ENCODE data around the gene SBNO1.

The SBNO1 gene

DNA sequence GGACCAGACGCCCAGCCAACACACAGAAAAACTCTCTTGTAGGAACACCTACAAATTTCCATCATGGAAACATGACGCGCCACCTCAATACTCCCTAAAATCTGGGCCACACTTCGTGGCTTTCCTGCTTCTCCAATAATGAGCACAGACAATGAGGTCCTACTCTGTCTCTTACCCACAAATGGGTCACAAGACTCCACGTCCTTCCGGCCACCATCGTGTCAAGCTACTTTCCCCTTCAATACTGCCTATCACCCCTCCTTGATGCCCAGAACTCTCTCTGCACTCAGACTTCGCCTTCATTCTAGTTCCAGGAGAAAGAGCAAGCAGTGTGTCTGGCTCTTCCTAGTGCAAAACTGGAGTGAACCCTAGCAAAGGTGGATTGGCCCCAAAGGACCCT, 28.1 kb downstream of the SBNO1 start:
- Histone ChIP-seq H3K4me2 (ENCODE audit: low read depth, low read length, poor library complexity, severe bottlenecking) (no peak overlapping the region), H3K4me3 (ENCODE audit: insufficient read depth, low read length, poor library complexity, severe bottlenecking) (no peak overlapping the region), H3K9ac (ENCODE audit: low read length) (no peak overlapping the region), H3K9me3 (ENCODE audit: insufficient read depth, low read length) (no peaks in the 10 kb centered on the region), H3K79me2 (ENCODE audit: insufficient read depth, low read length) (peaks cover 12% of the 10 kb centered on the region; the same call in 1 of the 2 replicates), H3K27ac (ENCODE audit: low read depth, low read length) (no peak overlapping the region), H3K9me2 (replicated peaks; ENCODE audit: insufficient read depth, low read length) (no peaks in the 10 kb centered on the region), H3K36me3 (ENCODE audit: low read length) (peaks cover 26% of the 10 kb centered on the region; the same call in 1 of the 2 replicates), H4K20me1 (ENCODE audit: low read depth, low read length) (no peaks in the 10 kb centered on the region), H2AFZ (ENCODE audit: low read depth, low read length, severe bottlenecking) (no peak overlapping the region), H3F3A (ENCODE audit: insufficient read depth) (no peaks in the 10 kb centered on the region), H3K27me3 (ENCODE audit: low read length) (no peaks in the 10 kb centered on the region)
- no peak for TF ChIP-seq EZH2phosphoT487 (conservative IDR thresholded peaks at IDR 0.05; ENCODE audit: low read length)
- TF ChIP-seq, protein P1, sequence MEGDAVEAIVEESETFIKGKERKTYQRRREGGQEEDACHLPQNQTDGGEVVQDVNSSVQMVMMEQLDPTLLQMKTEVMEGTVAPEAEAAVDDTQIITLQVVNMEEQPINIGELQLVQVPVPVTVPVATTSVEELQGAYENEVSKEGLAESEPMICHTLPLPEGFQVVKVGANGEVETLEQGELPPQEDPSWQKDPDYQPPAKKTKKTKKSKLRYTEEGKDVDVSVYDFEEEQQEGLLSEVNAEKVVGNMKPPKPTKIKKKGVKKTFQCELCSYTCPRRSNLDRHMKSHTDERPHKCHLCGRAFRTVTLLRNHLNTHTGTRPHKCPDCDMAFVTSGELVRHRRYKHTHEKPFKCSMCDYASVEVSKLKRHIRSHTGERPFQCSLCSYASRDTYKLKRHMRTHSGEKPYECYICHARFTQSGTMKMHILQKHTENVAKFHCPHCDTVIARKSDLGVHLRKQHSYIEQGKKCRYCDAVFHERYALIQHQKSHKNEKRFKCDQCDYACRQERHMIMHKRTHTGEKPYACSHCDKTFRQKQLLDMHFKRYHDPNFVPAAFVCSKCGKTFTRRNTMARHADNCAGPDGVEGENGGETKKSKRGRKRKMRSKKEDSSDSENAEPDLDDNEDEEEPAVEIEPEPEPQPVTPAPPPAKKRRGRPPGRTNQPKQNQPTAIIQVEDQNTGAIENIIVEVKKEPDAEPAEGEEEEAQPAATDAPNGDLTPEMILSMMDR (IDR thresholded peaks at IDR 0.05; ENCODE audit: insufficient read depth, low read length, poor library complexity, severe bottlenecking), result no peak

GRCh38 chr12:123335490-123335889, 29.2 kb downstream of the SBNO1 start:
- H3K4me3 ChIP-seq (ENCODE audit: insufficient read depth, low read length, poor library complexity, severe bottlenecking), result no peak overlapping the region
- no peaks in the 10 kb centered on the region for H4K20me1 ChIP-seq (ENCODE audit: low read depth, low read length)
- H3K9me3 ChIP-seq (ENCODE audit: insufficient read depth, low read length), result no peaks in the 10 kb centered on the region
- H3F3A ChIP-seq (ENCODE audit: insufficient read depth), result no peaks in the 10 kb centered on the region
- H3K27ac ChIP-seq (ENCODE audit: low read depth, low read length), result no peak overlapping the region
- no peak overlapping the region for H3K4me2 ChIP-seq (ENCODE audit: low read depth, low read length, poor library complexity, severe bottlenecking)
- peaks cover 23% of the 10 kb centered on the region; the same call in 1 of the 2 replicates for H3K36me3 ChIP-seq (ENCODE audit: low read length)
- no peaks in the 10 kb centered on the region for H3K9me2 ChIP-seq (replicated peaks; ENCODE audit: insufficient read depth, low read length)
- H2AFZ ChIP-seq (ENCODE audit: low read depth, low read length, severe bottlenecking), result no peak overlapping the region
- H3K9ac ChIP-seq (ENCODE audit: low read length), result no peak overlapping the region
- H3K27me3 ChIP-seq (ENCODE audit: low read length), result no peaks in the 10 kb centered on the region
- TF ChIP-seq EZH2phosphoT487 (conservative IDR thresholded peaks at IDR 0.05; ENCODE audit: low read length), result no peak
- TF ChIP-seq, protein P1 (IDR thresholded peaks at IDR 0.05; ENCODE audit: insufficient read depth, low read length, poor library complexity, severe bottlenecking), result no peak
- H3K79me2 ChIP-seq (ENCODE audit: insufficient read depth, low read length), result 0 out of 2 replicates have a peak, but pooled peaks cover 6% of the 10 kb centered on the region

DNA sequence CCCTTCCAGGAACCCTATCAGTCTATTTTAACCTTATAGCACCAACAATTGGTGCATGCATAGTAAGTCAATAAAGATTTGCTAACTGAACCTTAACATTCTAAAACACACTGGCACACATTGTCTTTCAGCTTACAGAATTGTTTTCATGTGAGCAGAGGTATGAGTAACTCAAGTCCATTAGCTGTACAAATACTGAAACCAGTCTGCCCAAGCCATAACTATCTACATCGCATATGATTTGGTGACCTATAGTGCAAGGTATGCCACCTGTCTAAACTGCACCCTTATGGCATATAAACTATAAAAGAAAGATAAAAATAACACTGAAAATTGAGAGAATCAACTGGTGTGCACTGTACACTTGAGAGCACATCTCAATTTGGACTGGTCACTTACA, 34.8 kb downstream of the SBNO1 start:
- Histone ChIP-seq H3K27me3 (ENCODE audit: low read length) (no peaks in the 10 kb centered on the region), H4K20me1 (ENCODE audit: low read depth, low read length) (no peaks in the 10 kb centered on the region), H3K9ac (ENCODE audit: low read length) (no peak overlapping the region), H3K36me3 (ENCODE audit: low read length) (peaks cover 48% of the 10 kb centered on the region), H3K4me3 (ENCODE audit: insufficient read depth, low read length, poor library complexity, severe bottlenecking) (no peak overlapping the region), H3K79me2 (ENCODE audit: insufficient read depth, low read length) (no peaks in the 10 kb centered on the region), H3F3A (ENCODE audit: insufficient read depth) (peaks cover 3% of the 10 kb centered on the region; the same call in 1 of the 2 replicates), H3K4me2 (ENCODE audit: low read depth, low read length, poor library complexity, severe bottlenecking) (no peak overlapping the region), H3K27ac (ENCODE audit: low read depth, low read length) (no peak overlapping the region), H2AFZ (ENCODE audit: low read depth, low read length, severe bottlenecking) (no peak overlapping the region), H3K9me2 (replicated peaks; ENCODE audit: insufficient read depth, low read length) (no peaks in the 10 kb centered on the region), H3K9me3 (ENCODE audit: insufficient read depth, low read length) (no peaks in the 10 kb centered on the region)
- TF ChIP-seq, protein P1 (IDR thresholded peaks at IDR 0.05; ENCODE audit: insufficient read depth, low read length, poor library complexity, severe bottlenecking), result no peak
- TF ChIP-seq EZH2phosphoT487 (conservative IDR thresholded peaks at IDR 0.05; ENCODE audit: low read length), result no peak
